GM19240 (cell line): Measurements from ENCODE around the gene CDK12.

Experiments
- DNase-seq: peaks from one replicate; pipeline ENCODE4 v3.0.0; 2011; ENCODE audit warnings: low spot score; ENCODE audit not compliant: insufficient read length

CDK12 gene

GRCh38 chr17:39581071-39581758 is 119.9 kb downstream of the CDK12 start:
- no peak for DNase-seq

GRCh38 chr17:39581759-39582085 is 120.4 kb downstream of the CDK12 start:
- DNase-seq: no peak

GRCh38 chr17:39582658-39583057 is 121.4 kb downstream of the CDK12 start:
- DNase-seq: no peak
